Cardiac fibroblast (primary cell): Measurements from ENCODE around the gene COPS9.

ENCODE experiments used
- DNase-seq, 2 donors: peaks; one replicate each; pipeline versions ENCODE4 v3.0.0 to v3.0.0-alpha.2; 2010; ENCODE audit warnings: low read depth in 2 of 2
- H3K4me3 ChIP-seq, 2 donors: replicated peaks in 1 of 2; 1 replicate in 1 of 2; 2 replicates in 1 of 2; pipeline ENCODE4 v1.5.1; 2011; ENCODE audit warnings: low read depth in 2 of 2, low read length in 2 of 2, mild to moderate bottlenecking in 2 of 2, moderate library complexity in 1 of 2
- CTCF ChIP-seq: IDR thresholded peaks from one replicate; pipeline ENCODE4 v1.5.1; 2011; ENCODE audit warnings: low read depth, mild to moderate bottlenecking, low read length, inconsistent platforms

COPS9 gene

GRCh38 chr2:240131941-240132650 is 4.0 kb downstream of the COPS9 start:
- no peak overlapping the region for H3K4me3 ChIP-seq

GRCh38 chr2:240131296-240131695 is 4.8 kb downstream of the COPS9 start:
- no peak for DNase-seq
- TF ChIP-seq CTCF = no peak
- H3K4me3 ChIP-seq = no peak overlapping the region

More at GRCh38 chr2:240131941-240132650, 4.0 kb downstream of the COPS9 start:
- TF ChIP-seq CTCF = no peak
- no peak for DNase-seq

GRCh38 chr2:240130393-240131195 is 5.5 kb downstream of the COPS9 start:
- no peak for TF ChIP-seq CTCF
- H3K4me3 ChIP-seq = no peak overlapping the region
- DNase-seq = no peak

GRCh38 chr2:240129731-240130392 is 6.2 kb downstream of the COPS9 start:
- DNase-seq = no peak
- no peak for TF ChIP-seq CTCF
- H3K4me3 ChIP-seq = no peak overlapping the region

- no peak for DNase-seq
- H3K4me3 ChIP-seq = no peak overlapping the region
- TF ChIP-seq CTCF = no peak
These were observed 6.8 kb downstream of the COPS9 start for GRCh38 chr2:240129311-240129710.

- no peak overlapping the region for H3K4me3 ChIP-seq
- no peak for TF ChIP-seq CTCF
- no peak for DNase-seq
These were observed 7.4 kb downstream of the COPS9 start for GRCh38 chr2:240128608-240129145.
